Transverse colon (tissue), 4 donors: ENCODE data around the gene GPR63.

Experiments
- POLR2AphosphoS5 ChIP-seq, 3 donors: sonication (generic); formaldehyde crosslinking; IDR thresholded peaks; one replicate each; pipeline ENCODE4 v1.6.1; 2016; ENCODE audit warnings: antibody characterized with exemption in 3 of 3
- TF ChIP-seq, protein P1 (sequence below), 5 experiments: fragments of 200-600 bp in 3 of 5; fragments of 450-650 bp in 2 of 5; sonication (generic) in 3 of 5; IDR thresholded peaks; 1 replicate in 2 of 5; 2 replicates in 3 of 5; pipeline ENCODE4 v1.5.1; 2016 to 2017; ENCODE audit warnings: antibody characterized with exemption in 5 of 5, inconsistent platforms in 3 of 5, mild to moderate bottlenecking in 2 of 5, moderate library complexity in 1 of 5

DNA sequence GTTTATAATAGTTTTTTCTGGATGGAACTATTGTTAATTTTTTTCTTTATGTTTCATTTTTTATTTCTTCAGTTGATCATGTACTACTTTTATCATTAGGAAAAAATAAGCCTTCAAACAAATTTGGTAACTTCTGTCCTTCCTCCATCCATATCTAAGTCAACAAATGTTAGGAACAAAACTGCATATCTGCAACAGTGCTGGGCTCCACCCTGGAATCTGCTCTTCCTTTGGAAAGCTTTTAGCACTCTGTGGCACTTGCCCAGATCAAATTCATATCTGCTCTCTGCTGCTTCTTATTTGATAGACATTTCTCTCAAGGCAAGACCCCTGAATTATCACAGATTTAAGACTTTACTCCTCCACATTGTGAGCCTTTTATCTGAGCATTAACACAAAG lies 24.3 kb upstream of the GPR63 start:
- no peak for TF ChIP-seq POLR2AphosphoS5 (IDR thresholded peaks at IDR 0.05)
- TF ChIP-seq, protein P1, sequence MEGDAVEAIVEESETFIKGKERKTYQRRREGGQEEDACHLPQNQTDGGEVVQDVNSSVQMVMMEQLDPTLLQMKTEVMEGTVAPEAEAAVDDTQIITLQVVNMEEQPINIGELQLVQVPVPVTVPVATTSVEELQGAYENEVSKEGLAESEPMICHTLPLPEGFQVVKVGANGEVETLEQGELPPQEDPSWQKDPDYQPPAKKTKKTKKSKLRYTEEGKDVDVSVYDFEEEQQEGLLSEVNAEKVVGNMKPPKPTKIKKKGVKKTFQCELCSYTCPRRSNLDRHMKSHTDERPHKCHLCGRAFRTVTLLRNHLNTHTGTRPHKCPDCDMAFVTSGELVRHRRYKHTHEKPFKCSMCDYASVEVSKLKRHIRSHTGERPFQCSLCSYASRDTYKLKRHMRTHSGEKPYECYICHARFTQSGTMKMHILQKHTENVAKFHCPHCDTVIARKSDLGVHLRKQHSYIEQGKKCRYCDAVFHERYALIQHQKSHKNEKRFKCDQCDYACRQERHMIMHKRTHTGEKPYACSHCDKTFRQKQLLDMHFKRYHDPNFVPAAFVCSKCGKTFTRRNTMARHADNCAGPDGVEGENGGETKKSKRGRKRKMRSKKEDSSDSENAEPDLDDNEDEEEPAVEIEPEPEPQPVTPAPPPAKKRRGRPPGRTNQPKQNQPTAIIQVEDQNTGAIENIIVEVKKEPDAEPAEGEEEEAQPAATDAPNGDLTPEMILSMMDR (IDR thresholded peaks at IDR 0.05): no peak
